ENCODE measurements around the gene RPL36AL. TPM values are rescaled to one million over a fixed set of nuclear protein-coding genes. Genes with fewer than 3 reads are reported as not detected.
"Not testable (repeated sequence)": the region's sequence is repeated elsewhere in the genome, so short reads cannot be mapped to it uniquely, and the experiment has no call there.

The RPL36AL gene
- polyA plus RNA-seq, 2 of the 4 experiments (the other 2 are of a cell fraction), result 390 to 469 TPM

GRCh38 chr14:49621114-49621881 is 872 bp upstream of the RPL36AL start:
- peak overlapping the region; percentile 95 to 96 for H3K27ac ChIP-seq
- ChIA-PET CTCF (interaction anchor here (1.1 to 5.2 kb wide), 5 partner anchors 9 to 231 kb away, joined by 4 to 55 read pairs (median 7); partner anchors contain the start of genes DNAAF2, LRR1 and NEMF), POLR2A (interaction anchor here (0.6 to 3.3 kb wide), 13 partner anchors 9 to 241 kb away, joined by 3 to 50 read pairs (median 8); partner anchors contain the start of genes DNAAF2, KLHDC2, LRR1 and NEMF)
- ATAC-seq (peak; percentile 64 to 71), FAIRE-seq (no peak), DNase-seq (ENCODE audit: low read depth in 1 of 2, low spot score in 1 of 2) (peak in 1 of 2 experiments; percentile 80)
- WGBS (ENCODE audit: missing lambda C conversion rate), result 16% methylated on average over 12 of the region's 65 CpGs
- H3K4me3 ChIP-seq, result peak overlapping the region; percentile 78
- peaks cover 55% of the 10 kb centered on the region for H3K4me1 ChIP-seq
- peak overlapping the region; percentile 94 for H3K4me2 ChIP-seq
- TF ChIP-seq RFX5 (IDR thresholded peaks at IDR 0.05), result no peak
- TF ChIP-seq SREBF2 (IDR thresholded peaks at IDR 0.05), result no peak
- TF ChIP-seq FOXS1 (CRISPR knock-in tag; IDR thresholded peaks at IDR 0.05), result no peak
- TF ChIP-seq, protein P1, sequence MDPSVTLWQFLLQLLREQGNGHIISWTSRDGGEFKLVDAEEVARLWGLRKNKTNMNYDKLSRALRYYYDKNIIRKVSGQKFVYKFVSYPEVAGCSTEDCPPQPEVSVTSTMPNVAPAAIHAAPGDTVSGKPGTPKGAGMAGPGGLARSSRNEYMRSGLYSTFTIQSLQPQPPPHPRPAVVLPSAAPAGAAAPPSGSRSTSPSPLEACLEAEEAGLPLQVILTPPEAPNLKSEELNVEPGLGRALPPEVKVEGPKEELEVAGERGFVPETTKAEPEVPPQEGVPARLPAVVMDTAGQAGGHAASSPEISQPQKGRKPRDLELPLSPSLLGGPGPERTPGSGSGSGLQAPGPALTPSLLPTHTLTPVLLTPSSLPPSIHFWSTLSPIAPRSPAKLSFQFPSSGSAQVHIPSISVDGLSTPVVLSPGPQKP (IDR thresholded peaks at IDR 0.05; ENCODE audit: low read depth, low read length), result no peak
- no peak for TF ChIP-seq FOSB (CRISPR knock-in tag; IDR thresholded peaks at IDR 0.05)
- no peak for TF ChIP-seq HDAC2 (IDR thresholded peaks at IDR 0.05)
- no peak for TF ChIP-seq ZC3H11A (IDR thresholded peaks at IDR 0.05)
- TF ChIP-seq, protein P2, sequence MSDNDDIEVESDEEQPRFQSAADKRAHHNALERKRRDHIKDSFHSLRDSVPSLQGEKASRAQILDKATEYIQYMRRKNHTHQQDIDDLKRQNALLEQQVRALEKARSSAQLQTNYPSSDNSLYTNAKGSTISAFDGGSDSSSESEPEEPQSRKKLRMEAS (IDR thresholded peaks at IDR 0.05), result peak; percentile 52; the same call in 1 of the 2 replicates
- TF ChIP-seq, protein P3, sequence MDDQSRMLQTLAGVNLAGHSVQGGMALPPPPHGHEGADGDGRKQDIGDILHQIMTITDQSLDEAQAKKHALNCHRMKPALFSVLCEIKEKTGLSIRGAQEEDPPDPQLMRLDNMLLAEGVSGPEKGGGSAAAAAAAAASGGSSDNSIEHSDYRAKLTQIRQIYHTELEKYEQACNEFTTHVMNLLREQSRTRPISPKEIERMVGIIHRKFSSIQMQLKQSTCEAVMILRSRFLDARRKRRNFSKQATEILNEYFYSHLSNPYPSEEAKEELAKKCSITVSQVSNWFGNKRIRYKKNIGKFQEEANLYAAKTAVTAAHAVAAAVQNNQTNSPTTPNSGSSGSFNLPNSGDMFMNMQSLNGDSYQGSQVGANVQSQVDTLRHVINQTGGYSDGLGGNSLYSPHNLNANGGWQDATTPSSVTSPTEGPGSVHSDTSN (IDR thresholded peaks at IDR 0.05), result 0 out of 2 replicates have a peak, but pooled peaks have one; percentile 11
- no peaks in the 10 kb centered on the region for H3K9me3 ChIP-seq

- peaks cover 51% of the 10 kb centered on the region for H3K4me1 ChIP-seq
- peak overlapping the region; percentile 95 to 96 for H3K27ac ChIP-seq
- POLR2A ChIA-PET, result interaction anchor here (0.6 to 3.3 kb wide), 21 partner anchors 8 to 243 kb away, joined by 3 to 50 read pairs (median 4); partner anchors contain the start of genes DNAAF2, KLHDC2, LRR1 and NEMF
- DNase-seq (ENCODE audit: low read depth in 1 of 2, low spot score in 1 of 2) (no peak), ATAC-seq (no peak), FAIRE-seq (no peak)
- H3K9me3 ChIP-seq, result no peaks in the 10 kb centered on the region
- no peak for TF ChIP-seq ZNF302 (CRISPR knock-in tag; IDR thresholded peaks at IDR 0.05)
- CTCF ChIA-PET, result interaction anchor here (0.7 to 5.2 kb wide), 6 partner anchors 7 to 29 kb away, joined by 3 to 55 read pairs (median 5); partner anchors contain the start of gene DNAAF2
- WGBS (ENCODE audit: missing lambda C conversion rate), result under 1% methylated on average over 11 of the region's 11 CpGs
- H3K4me3 ChIP-seq, result peak overlapping the region; percentile 78
- peak overlapping the region; percentile 81 for H3K4me2 ChIP-seq
Measured at GRCh38 chr14:49619730-49620129, 696 bp downstream of the RPL36AL start.

GRCh38 chr14:49619273-49619672 is 1.2 kb downstream of the RPL36AL start:
- H3K9me3 ChIP-seq; CTCF ChIA-PET; DNase-seq (ENCODE audit: low read depth in 1 of 2, low spot score in 1 of 2); ATAC-seq; FAIRE-seq: not testable (repeated sequence)
- Histone ChIP-seq H3K4me2 (peak overlapping the region; percentile 81), H3K4me1 (peaks cover 47% of the 10 kb centered on the region), H3K27ac (peak overlapping the region; percentile 95 to 96), H3K4me3 (peak overlapping the region; percentile 78)
- POLR2A ChIA-PET, result interaction anchor here (2.3 to 3.3 kb wide), 3 partner anchors 13 to 21 kb away, joined by 13 to 46 read pairs (median 23); partner anchors contain the start of genes DNAAF2 and LRR1
- 10% methylated on average over 18 of the region's 19 CpGs for WGBS (ENCODE audit: missing lambda C conversion rate)

- Histone ChIP-seq H3K4me1 (peaks cover 34% of the 10 kb centered on the region), H3K27ac (0 out of 6 replicates have a peak overlapping the region, but pooled peaks of 1 of the 2 experiments have one; percentile 11), H3K9me3 (no peaks in the 10 kb centered on the region), H3K4me2 (peak overlapping the region; percentile 81; the same call in 2 of the 3 replicates), H3K4me3 (no peak overlapping the region)
- DNase-seq (ENCODE audit: low read depth in 1 of 2, low spot score in 1 of 2) (no peak), ATAC-seq (no peak), FAIRE-seq (no peak)
- CTCF ChIA-PET, result interaction anchor here (1.0 to 1.4 kb wide), 3 partner anchors 14 to 31 kb away, joined by 3 to 4 read pairs (median 3); no protein-coding TSS in a partner anchor
- POLR2A ChIA-PET, result interaction anchor here (1.6 kb wide), 1 partner anchor 16 kb away, joined by 6 read pairs; no protein-coding TSS in a partner anchor
- WGBS (ENCODE audit: missing lambda C conversion rate), result 96% methylated on average over 6 of the region's 6 CpGs
- TF ChIP-seq GATA3 (IDR thresholded peaks at IDR 0.05; ENCODE audit: borderline replicate concordance) (no peak), NFE2L2 (conservative IDR thresholded peaks at IDR 0.05; ENCODE audit: low read length) (no peak), CBX2 (IDR thresholded peaks at IDR 0.05; ENCODE audit: borderline replicate concordance, low read depth) (no peak), MAFK (IDR thresholded peaks at IDR 0.05; ENCODE audit: partially characterized antibody) (no peak), JUNB (IDR thresholded peaks at IDR 0.05) (no peak), EHF (CRISPR knock-in tag; IDR thresholded peaks at IDR 0.05) (no peak), HES2 (IDR thresholded peaks at IDR 0.05) (no peak), ESRRA (IDR thresholded peaks at IDR 0.05; ENCODE audit: borderline replicate concordance, low read length) (no peak), ZSCAN20 (CRISPR knock-in tag; IDR thresholded peaks at IDR 0.05) (no peak), RARB (CRISPR knock-in tag; IDR thresholded peaks at IDR 0.05) (no peak), RNF2 (IDR thresholded peaks at IDR 0.05; ENCODE audit: borderline replicate concordance, low read depth) (no peak), SREBF2 (IDR thresholded peaks at IDR 0.05) (no peak)
- TF ChIP-seq, protein P4, sequence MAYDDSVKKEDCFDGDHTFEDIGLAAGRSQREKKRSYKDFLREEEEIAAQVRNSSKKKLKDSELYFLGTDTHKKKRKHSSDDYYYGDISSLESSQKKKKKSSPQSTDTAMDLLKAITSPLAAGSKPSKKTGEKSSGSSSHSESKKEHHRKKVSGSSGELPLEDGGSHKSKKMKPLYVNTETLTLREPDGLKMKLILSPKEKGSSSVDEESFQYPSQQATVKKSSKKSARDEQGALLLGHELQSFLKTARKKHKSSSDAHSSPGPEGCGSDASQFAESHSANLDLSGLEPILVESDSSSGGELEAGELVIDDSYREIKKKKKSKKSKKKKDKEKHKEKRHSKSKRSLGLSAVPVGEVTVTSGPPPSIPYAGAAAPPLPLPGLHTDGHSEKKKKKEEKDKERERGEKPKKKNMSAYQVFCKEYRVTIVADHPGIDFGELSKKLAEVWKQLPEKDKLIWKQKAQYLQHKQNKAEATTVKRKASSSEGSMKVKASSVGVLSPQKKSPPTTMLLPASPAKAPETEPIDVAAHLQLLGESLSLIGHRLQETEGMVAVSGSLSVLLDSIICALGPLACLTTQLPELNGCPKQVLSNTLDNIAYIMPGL (CRISPR knock-in tag; IDR thresholded peaks at IDR 0.05; ENCODE audit: borderline replicate concordance), result no peak
- TF ChIP-seq, protein P2 (IDR thresholded peaks at IDR 0.05), result no peak
Measured at GRCh38 chr14:49617852-49618519, 2.4 kb downstream of the RPL36AL start.

All from A549 (cell line).